Measurements from ENCODE around the gene CEP70.
A peak's percentile ranks its signal among the peaks of the same experiment; 100 is the strongest.
"Not testable (repeated sequence)": the region's sequence is repeated elsewhere in the genome, so short reads cannot be mapped to it uniquely, and the experiment has no call there.

Gene CEP70

DNA sequence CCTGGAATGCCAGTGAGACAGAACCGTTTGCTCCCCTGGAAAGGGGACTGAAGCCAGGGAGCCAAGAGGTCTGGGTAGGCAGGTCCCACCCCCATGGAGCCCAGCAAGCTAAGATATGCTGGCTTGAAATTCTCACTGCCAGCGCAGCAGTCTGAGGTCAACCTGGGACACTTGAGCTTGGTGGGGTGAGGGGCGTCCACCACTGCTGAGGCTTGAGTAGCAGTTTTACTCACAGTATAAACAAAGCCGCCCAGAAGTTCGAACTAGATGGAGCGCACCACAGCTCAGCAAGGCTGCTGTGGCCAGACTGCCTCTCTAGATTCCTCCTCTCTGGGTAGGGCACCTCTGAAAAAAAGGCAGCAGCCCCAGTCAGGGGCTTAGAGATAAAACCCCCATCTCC is 33.6 kb downstream of the CEP70 start:
- FAIRE-seq (no peak), DNase-seq (ENCODE audit: insufficient read length, low spot score) (no peak)
- TF ChIP-seq POLR2A (IDR thresholded peaks at IDR 0.05; ENCODE audit: low read depth, low read length), result no peak

DNA sequence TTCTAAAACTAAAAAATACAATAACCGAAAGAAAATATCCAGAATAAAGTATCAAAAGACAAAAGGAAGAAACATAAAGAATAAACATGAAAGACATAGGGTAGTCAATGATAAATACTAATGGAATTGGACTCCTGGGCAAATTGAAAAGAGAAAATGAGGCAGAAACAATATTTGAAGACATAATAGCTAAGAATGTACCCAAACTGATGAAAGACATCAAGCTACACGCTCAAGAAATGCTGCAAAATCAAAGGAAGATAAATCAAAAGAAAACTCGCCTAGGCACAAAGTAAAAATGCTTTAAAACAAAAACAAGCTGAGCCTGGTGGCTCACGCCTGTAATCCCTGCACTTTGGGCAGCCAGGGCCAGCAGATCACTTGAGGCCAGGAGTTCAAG is 34.9 kb downstream of the CEP70 start:
- FAIRE-seq, result no peak
- no peak for DNase-seq (ENCODE audit: insufficient read length, low spot score)
- TF ChIP-seq POLR2A (IDR thresholded peaks at IDR 0.05; ENCODE audit: low read depth, low read length), result no peak

- not testable (repeated sequence) for DNase-seq (ENCODE audit: insufficient read length, low spot score); FAIRE-seq
These were observed 39.3 kb downstream of the CEP70 start for GRCh38 chr3:138554775-138555174.

DNA sequence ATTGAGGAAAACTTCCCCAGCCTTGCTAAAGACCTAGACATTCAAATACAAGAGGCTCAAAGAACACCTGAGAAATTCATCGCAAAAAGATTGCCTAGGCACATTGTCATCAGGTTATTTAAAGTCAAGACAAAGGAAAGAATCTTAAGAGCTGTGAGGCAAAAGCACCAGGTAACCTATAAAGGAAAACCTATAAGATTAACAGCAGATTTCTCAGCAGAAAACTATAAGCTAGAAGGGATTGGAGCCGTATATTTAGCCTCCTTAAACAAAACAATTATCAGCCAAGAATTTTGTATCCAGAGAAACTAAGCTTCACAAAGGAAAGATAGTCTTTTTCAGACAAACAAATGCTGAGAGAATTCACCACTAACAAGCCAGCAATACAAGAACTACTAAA is 43.1 kb downstream of the CEP70 start:
- not testable (repeated sequence) for FAIRE-seq; DNase-seq (ENCODE audit: insufficient read length, low spot score)

GRCh38 chr3:138549179-138549977 is 44.7 kb downstream of the CEP70 start:
- no peak for FAIRE-seq
- no peak for TF ChIP-seq POLR2A (IDR thresholded peaks at IDR 0.05; ENCODE audit: low read depth, low read length)
- DNase-seq (ENCODE audit: insufficient read length, low spot score), result no peak

GRCh38 chr3:138547342-138547975 is 46.6 kb downstream of the CEP70 start:
- TF ChIP-seq POLR2A (IDR thresholded peaks at IDR 0.05; ENCODE audit: low read depth, low read length), result no peak

GRCh38 chr3:138544546-138544945 is 49.5 kb downstream of the CEP70 start:
- DNase-seq (ENCODE audit: insufficient read length, low spot score), result no peak
- FAIRE-seq, result no peak
- no peak for TF ChIP-seq POLR2A (IDR thresholded peaks at IDR 0.05; ENCODE audit: low read depth, low read length)

More at GRCh38 chr3:138547342-138547975, 46.6 kb downstream of the CEP70 start:
- no peak for FAIRE-seq
- DNase-seq (ENCODE audit: insufficient read length, low spot score), result no peak

DNA sequence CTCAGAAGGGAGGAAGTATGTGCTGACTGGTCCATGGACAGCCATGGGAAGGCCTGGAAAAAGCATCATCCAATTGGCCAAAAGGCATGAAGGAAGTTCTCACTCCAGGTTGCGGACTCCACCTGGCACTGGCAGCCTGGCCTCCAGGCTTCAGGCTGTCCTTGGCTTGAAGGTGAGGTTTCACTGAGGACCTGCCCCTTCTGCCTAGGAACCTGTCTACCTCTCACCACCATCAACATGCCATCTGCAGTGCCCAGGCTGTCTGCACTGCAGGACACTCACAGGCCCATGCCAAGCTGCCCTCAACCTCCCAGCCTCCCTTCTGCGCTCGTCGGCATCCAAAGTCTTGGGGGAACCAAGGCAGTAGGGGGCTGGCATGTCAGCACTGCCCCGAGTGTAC is 51.1 kb downstream of the CEP70 start:
- DNase-seq (ENCODE audit: insufficient read length, low spot score) (no peak), FAIRE-seq (no peak)
- no peak for TF ChIP-seq POLR2A (IDR thresholded peaks at IDR 0.05; ENCODE audit: low read depth, low read length)

GRCh38 chr3:138539352-138539751 is 54.7 kb downstream of the CEP70 start:
- DNase-seq (ENCODE audit: insufficient read length, low spot score) (no peak), FAIRE-seq (no peak)
- TF ChIP-seq POLR2A (IDR thresholded peaks at IDR 0.05; ENCODE audit: low read depth, low read length), result no peak

GRCh38 chr3:138521445-138521844 is 72.6 kb downstream of the CEP70 start:
- not testable (repeated sequence) for DNase-seq (ENCODE audit: insufficient read length, low spot score); FAIRE-seq

- no peak for FAIRE-seq
- TF ChIP-seq POLR2A (IDR thresholded peaks at IDR 0.05; ENCODE audit: low read depth, low read length), result no peak
- DNase-seq (ENCODE audit: insufficient read length, low spot score), result no peak
These were observed 80.8 kb downstream of the CEP70 start for GRCh38 chr3:138513090-138513843.

GRCh38 chr3:138511945-138512344 is 82.1 kb downstream of the CEP70 start:
- FAIRE-seq, result no peak
- no peak for DNase-seq (ENCODE audit: insufficient read length, low spot score)
- no peak for TF ChIP-seq POLR2A (IDR thresholded peaks at IDR 0.05; ENCODE audit: low read depth, low read length)

DNA sequence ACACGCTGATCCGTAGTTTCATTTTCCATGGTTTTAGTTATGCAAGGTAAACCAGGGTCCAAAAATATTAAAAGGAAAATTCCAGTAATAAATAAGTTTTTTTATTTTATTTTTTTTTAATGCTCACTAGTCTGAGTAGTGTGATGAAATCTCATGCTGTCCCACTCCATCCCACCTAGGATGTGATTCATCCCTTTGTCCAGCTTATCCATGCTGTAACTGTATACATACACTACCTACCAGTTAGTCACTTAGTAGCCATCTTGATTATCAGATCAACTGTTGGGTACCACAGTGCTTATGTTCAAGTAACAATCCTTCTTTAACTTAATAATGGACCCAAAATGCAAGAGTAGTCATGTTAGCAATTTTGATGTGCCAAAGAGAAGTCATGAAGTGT is 84.5 kb downstream of the CEP70 start:
- DNase-seq (ENCODE audit: insufficient read length, low spot score) (no peak), FAIRE-seq (peak; percentile 74)
- TF ChIP-seq POLR2A (IDR thresholded peaks at IDR 0.05; ENCODE audit: low read depth, low read length), result no peak

- no peak for TF ChIP-seq POLR2A (IDR thresholded peaks at IDR 0.05; ENCODE audit: low read depth, low read length)
- no peak for FAIRE-seq
- DNase-seq (ENCODE audit: insufficient read length, low spot score), result no peak
These were observed 86.5 kb downstream of the CEP70 start for GRCh38 chr3:138507524-138507923.

- DNase-seq (ENCODE audit: insufficient read length, low spot score) (no peak), FAIRE-seq (no peak)
- TF ChIP-seq POLR2A (IDR thresholded peaks at IDR 0.05; ENCODE audit: low read depth, low read length), result no peak
These were observed 95.1 kb downstream of the CEP70 start for GRCh38 chr3:138498991-138499390.

Data from H54 (cell line).